Kasumi-1 (cell line): ENCODE results near the gene C2CD4B.
A peak's percentile ranks its signal among the peaks of the same experiment; 100 is the strongest.

ENCODE experiments used
- DNase-seq, 2 experiments: peaks; one replicate each; lab custom pipeline; 2025; lab: John Stamatoyannopoulos, UW

Gene C2CD4B

DNA sequence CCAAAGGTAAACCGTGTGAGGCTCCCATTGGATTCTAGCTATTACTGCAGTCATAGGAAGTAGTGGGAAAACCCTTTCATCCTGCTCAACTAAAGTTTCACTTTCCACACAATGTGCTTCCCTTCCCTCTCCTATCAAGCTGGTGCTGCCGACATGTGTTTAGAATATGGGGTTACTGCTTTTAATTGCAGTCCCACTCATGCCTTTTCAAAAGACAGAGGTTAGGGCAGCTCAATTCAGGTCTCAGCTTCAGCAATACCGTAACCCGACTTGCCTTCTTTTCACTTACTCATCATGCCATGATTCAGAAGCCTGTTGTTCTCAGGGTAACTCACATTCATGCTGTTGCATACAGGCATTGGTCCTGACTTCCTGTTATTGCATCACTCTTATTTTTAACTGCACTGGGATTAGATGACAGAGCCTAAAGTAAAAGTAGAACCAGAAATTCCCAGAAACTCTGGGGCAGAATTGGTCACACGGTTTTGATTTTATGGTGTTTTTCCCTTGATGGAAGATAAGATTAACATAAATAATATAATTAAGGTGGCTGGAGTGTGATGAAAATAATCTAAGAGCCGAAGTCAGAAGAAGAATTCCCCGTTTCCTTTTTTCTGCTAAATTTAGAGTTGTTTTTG lies 45.7 kb downstream of the C2CD4B start:
- peak; percentile 1 for DNase-seq

GRCh38 chr15:62118520-62119226 lies 46.4 kb downstream of the C2CD4B start:
- DNase-seq, result no peak

DNA sequence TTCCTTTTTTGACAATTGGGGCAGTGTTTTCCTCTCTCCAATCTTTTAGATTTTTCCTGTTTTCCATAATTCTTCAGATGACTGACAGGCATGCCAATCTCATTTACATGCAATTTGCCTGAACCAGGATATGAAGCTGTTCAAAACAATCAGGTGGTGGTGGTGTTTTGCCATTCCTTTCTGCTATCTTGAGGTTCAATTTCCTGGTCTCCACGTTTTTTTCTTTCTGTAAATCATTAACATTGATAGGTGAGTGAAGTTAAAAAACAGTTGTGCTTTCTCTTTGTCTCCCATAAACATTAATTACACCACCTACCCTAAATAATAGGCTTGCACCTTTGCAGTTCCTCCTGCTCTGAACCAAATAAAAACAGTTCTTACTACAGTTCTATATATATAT lies 49.2 kb downstream of the C2CD4B start:
- DNase-seq, result no peak
